A549 treated with AZD9567 at 1 μM for 4 hours (cell line): Measurements from ENCODE around the gene MGAT4B. TPM values are rescaled to one million over a fixed set of nuclear protein-coding genes. Genes with fewer than 3 reads are reported as not detected.

Experiments used
- total RNA-seq: library from RNA; stranded (reverse); fragments of 200-300 nt; extraction: Qiagen RNA extraction; gene quantifications from 5 replicates; pipeline ENCODE4 v1.2.3, GENCODE V29; 2022; ENCODE audit not compliant: insufficient read depth

MGAT4B gene
- 175 to 217 TPM (median 208 TPM) in 5 replicates for total RNA-seq

DNA sequence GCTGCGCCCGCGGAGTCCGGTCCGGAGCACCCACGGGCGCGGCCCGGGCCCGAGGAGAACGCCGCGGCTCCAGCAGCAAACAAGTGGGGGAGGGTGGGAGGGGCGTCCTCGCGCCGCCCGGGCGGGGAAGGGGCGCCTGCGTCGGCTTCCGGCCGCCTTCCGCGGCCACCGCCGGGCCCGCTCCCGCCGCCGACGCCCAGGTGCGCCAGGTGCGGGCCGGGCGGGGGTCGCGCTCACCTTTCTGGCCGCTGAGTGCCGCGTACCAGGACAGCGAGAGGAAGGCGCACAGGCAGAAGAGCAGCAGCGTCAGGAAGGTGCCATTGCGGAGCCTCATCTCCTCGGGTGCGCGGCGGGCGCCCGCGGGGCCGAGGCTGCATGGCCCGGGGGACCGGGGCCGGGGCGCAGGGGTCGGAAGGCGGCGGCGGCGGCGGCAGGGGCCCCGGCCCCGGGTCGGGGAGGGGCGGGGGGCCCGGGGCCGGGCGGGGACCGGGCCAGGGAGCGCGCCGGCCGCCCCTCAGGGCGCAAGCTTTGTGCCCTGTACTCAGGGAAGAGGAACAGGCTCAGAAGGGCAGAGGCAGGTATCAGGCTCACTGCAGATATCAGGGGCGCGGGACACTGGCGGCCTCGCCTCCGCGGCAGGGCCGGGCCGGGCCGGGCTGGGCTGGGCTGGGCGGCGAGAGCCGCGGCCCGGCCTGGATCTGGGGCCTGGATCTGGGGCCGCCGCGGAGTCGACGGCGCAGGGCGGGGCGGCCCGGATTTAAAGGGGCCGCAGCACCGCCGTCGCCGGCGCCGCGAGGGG lies at the start of gene MGAT4B:
Gene MGAT4B (minus strand): TSS at position 617 of the 799 bp plus-strand sequence. CDS start 283 bp downstream, at position 334.

DNA sequence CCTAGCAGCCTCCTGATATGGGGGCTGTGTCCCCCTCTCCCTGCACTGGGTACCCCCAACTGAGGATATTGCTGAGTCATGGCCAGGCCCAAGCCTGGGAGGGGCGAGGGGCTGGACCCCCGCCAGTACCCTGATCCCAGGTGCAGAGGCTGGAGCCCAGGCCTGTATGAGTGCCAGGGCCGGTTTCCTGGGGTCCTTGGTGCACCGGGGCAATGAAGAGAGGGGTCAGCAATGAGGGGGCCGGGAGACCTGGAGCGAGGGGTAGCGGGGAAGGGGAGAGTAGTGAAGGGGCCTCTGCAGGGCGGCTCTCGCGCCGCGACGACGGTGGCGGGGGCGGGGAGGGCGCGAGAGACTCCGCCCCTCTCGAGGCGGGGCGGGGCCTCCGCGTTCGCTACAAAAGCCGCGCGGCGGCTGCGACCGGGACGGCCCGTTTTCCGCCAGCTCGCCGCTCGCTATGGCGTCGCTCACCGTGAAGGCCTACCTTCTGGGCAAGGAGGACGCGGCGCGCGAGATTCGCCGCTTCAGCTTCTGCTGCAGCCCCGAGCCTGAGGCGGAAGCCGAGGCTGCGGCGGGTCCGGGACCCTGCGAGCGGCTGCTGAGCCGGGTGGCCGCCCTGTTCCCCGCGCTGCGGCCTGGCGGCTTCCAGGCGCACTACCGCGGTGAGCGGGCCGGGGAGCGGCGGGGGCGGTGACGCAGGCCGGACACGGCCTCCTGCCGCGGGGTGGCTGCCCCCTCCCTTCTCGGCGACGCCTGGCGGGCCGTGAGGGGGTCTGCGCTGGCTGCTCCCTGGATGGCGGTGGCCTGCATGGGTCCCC lies 14.0 kb upstream of the MGAT4B start, which contains the start of gene SQSTM1:
Gene SQSTM1 (plus strand): TSS at position 423 of the 815 bp plus-strand sequence. CDS start 32 bp downstream, at position 455.

DNA sequence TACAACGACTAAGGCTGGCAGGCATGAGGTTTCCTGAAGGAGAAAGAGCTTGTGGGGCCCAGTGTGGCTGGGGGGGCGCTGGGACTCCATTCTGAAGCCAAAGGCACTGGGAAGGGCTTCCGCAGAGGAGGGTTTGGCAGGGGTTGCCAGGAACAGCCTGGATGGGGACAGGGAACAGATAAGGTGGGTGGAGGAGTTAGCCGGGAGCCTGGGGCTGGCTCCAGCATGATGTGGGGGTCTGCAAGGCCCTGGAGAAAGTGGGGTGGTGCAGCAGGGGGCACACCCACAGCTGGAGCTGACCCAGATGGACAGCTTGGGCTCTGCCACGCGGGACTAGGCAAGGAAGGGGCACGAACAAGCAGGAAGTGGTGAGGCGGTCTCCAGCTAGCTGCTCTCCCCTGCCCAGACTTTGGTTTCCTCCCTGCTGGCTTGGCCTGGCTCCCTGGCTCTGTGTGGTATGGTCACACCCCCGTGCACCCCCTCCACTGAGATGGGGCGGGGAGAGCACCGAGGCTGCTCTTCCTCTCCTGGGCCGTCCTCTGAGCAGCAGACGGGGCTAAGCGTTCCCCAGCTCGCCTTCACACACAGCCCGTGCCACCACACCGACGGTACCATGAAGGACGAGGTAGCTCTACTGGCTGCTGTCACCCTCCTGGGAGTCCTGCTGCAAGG lies 13.1 kb downstream of the MGAT4B start, which contains the start of gene LTC4S:
Gene LTC4S (plus strand): TSS at position 519 of the 672 bp plus-strand sequence. CDS start 95 bp downstream, at position 614.

Other genes with a start within 250 kb of the MGAT4B start
- 480 to 671 TPM (median 491 TPM) in 5 replicates for gene HNRNPH1, start 183.2 kb downstream of the MGAT4B start, total RNA-seq
- gene CBY3, start 125.8 kb downstream of the MGAT4B start, total RNA-seq: not detected in 5 replicates
- gene CANX, start 107.9 kb downstream of the MGAT4B start, total RNA-seq: 336 to 487 TPM (median 351 TPM) in 5 replicates
- 17.6 to 41.2 TPM (median 20.7 TPM) in 5 replicates for gene MAML1, start 74.0 kb downstream of the MGAT4B start, total RNA-seq
- 0.21 to 0.42 TPM (median 0.39 TPM) in 3 of 5 replicates, not detected in the others for gene LTC4S, start 12.9 kb downstream of the MGAT4B start, total RNA-seq
- 877 to 1,506 TPM (median 1,009 TPM) in 5 replicates for gene SQSTM1, start 14.0 kb upstream of the MGAT4B start, total RNA-seq
- 14.6 to 27.9 TPM (median 26.5 TPM) in 5 replicates for gene MRNIP, start 52.0 kb upstream of the MGAT4B start, total RNA-seq
- 57.2 to 66.3 TPM (median 66.0 TPM) in 5 replicates for gene TBC1D9B, start 101.0 kb upstream of the MGAT4B start, total RNA-seq